LHCN-M2 (cell line): ENCODE data around the gene STARD9. TPM values are rescaled to one million over a fixed set of nuclear protein-coding genes. Genes with fewer than 3 reads are reported as not detected.
A peak's percentile ranks its signal among the peaks of the same experiment; 100 is the strongest.

Experiments
- DNase-seq: peaks from one replicate; pipeline ENCODE4 v3.0.0-alpha.2; 2012; ENCODE audit warnings: low read depth
- total RNA-seq: library from RNA; depleted of rRNA; stranded (reverse); fragments of >200 nt; gene quantifications from 2 replicates; pipeline ENCODE4 v1.2.3, GENCODE V29; 2014

STARD9 gene
- total RNA-seq, 1 experiment from 2014 or later = 4.8 TPM

- DNase-seq = no peak
These were observed 48.5 kb downstream of the STARD9 start for GRCh38 chr15:42623951-42624350.

GRCh38 chr15:42627485-42627884 lies 52.1 kb downstream of the STARD9 start:
- no peak for DNase-seq

- DNase-seq = peak; percentile 3
These were observed 53.4 kb downstream of the STARD9 start for GRCh38 chr15:42628761-42629160.

- no peak for DNase-seq
These were observed 56.8 kb downstream of the STARD9 start for GRCh38 chr15:42632105-42632675.

- no peak for DNase-seq
These were observed 64.7 kb downstream of the STARD9 start for GRCh38 chr15:42640109-42640508.

- peak; percentile 88 for DNase-seq
These were observed 75.0 kb downstream of the STARD9 start for GRCh38 chr15:42650208-42651066.

- DNase-seq = no peak
These were observed 90.4 kb downstream of the STARD9 start for GRCh38 chr15:42665827-42666226.

GRCh38 chr15:42667855-42668254 lies 92.4 kb downstream of the STARD9 start:
- no peak for DNase-seq

- no peak for DNase-seq
These were observed 95.0 kb downstream of the STARD9 start for GRCh38 chr15:42670451-42670850.

GRCh38 chr15:42672444-42672843 lies 97.0 kb downstream of the STARD9 start:
- DNase-seq = no peak

GRCh38 chr15:42674472-42674871 lies 99.1 kb downstream of the STARD9 start:
- no peak for DNase-seq

- DNase-seq = no peak
These were observed 99.6 kb downstream of the STARD9 start for GRCh38 chr15:42675021-42675420.

GRCh38 chr15:42679285-42680141 lies 104.1 kb downstream of the STARD9 start:
- no peak for DNase-seq

GRCh38 chr15:42680142-42680482 lies 104.7 kb downstream of the STARD9 start:
- DNase-seq = peak; percentile 24

- DNase-seq = no peak
These were observed 105.7 kb downstream of the STARD9 start for GRCh38 chr15:42681119-42681518.

- no peak for DNase-seq
These were observed 110.9 kb downstream of the STARD9 start for GRCh38 chr15:42686281-42686680.

- no peak for DNase-seq
These were observed 112.3 kb downstream of the STARD9 start for GRCh38 chr15:42687740-42688139.

GRCh38 chr15:42688301-42688700 lies 112.9 kb downstream of the STARD9 start:
- no peak for DNase-seq

GRCh38 chr15:42691308-42691707 lies 115.9 kb downstream of the STARD9 start:
- DNase-seq = no peak

GRCh38 chr15:42691770-42692169 lies 116.4 kb downstream of the STARD9 start:
- no peak for DNase-seq

GRCh38 chr15:42692536-42692935 lies 117.1 kb downstream of the STARD9 start:
- DNase-seq = no peak

- DNase-seq = no peak
These were observed 117.6 kb downstream of the STARD9 start for GRCh38 chr15:42692997-42693396.
